ENCODE measurements around the gene ZNF175. TPM values are rescaled to one million over a fixed set of nuclear protein-coding genes. Genes with fewer than 3 reads are reported as not detected.
A peak's percentile ranks its signal among the peaks of the same experiment; 100 is the strongest.

Gene ZNF175
- total and polyA plus RNA-seq, 9 of the 15 experiments (the other 6 are each of a cell fraction or from before 2014, with no cell fraction given), result 3.7 to 37.9 (median 14.0) TPM

DNA sequence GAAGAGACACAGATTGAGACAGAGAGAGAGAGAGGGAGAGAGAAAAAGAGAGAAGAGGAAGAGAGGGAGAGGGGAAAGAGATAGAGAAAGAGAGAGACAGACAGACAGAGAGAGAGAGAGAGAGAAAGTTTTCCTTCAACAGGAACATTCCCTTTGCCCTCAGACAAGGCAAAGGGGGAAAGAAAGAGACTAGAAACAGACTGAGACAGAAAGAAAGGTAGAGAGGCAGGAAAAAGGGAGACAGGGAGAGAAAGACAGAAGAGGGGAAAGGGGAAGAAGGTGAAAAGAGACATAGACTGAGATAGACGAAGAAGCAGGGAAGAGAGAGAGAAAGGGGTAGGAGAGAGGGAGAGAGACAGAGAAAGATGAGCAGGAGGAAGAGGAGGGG is 18.5 kb upstream of the ZNF175 start (continued):
- TF ChIP-seq CBX3 (IDR thresholded peaks at IDR 0.05; ENCODE audit: borderline replicate concordance in 1 of 2, low read length in 2 of 2) (no peak), FOXJ2 (tag; IDR thresholded peaks at IDR 0.05) (no peak), ZNF780A (CRISPR knock-in tag; IDR thresholded peaks at IDR 0.05) (peak; percentile 72; the same call in 1 of the 2 replicates), SNIP1 (IDR thresholded peaks at IDR 0.05; ENCODE audit: low read depth) (0 out of 2 replicates have a peak, but pooled peaks have one; percentile 12), DPF2 (IDR thresholded peaks at IDR 0.05) (0 out of 2 replicates have a peak, but pooled peaks have one; percentile 42), SLC30A9 (CRISPR knock-in tag; IDR thresholded peaks at IDR 0.05) (no peak), POLR2H (tag; IDR thresholded peaks at IDR 0.05; ENCODE audit: low read depth) (peak; percentile 32; the same call in 1 of the 2 replicates), MCM7 (IDR thresholded peaks at IDR 0.05) (peak in 1 of 2 experiments; percentile 84; a peak in 1 of 4 replicates), HLTF (IDR thresholded peaks at IDR 0.05) (peak; percentile 90), PHB2 (IDR thresholded peaks at IDR 0.05; ENCODE audit: low read depth) (0 out of 2 replicates have a peak, but pooled peaks have one; percentile 31), HDAC2 (IDR thresholded peaks at IDR 0.05) (no peak), NFE2L1 (tag; IDR thresholded peaks at IDR 0.05; ENCODE audit: borderline replicate concordance, low read depth) (no peak), ZNF668 (CRISPR knock-in tag; IDR thresholded peaks at IDR 0.05) (no peak), ZFX (CRISPR knock-in tag; IDR thresholded peaks at IDR 0.05) (no peak), EHMT2 (IDR thresholded peaks at IDR 0.05) (peak; percentile 62)
- TF ChIP-seq, protein P1, sequence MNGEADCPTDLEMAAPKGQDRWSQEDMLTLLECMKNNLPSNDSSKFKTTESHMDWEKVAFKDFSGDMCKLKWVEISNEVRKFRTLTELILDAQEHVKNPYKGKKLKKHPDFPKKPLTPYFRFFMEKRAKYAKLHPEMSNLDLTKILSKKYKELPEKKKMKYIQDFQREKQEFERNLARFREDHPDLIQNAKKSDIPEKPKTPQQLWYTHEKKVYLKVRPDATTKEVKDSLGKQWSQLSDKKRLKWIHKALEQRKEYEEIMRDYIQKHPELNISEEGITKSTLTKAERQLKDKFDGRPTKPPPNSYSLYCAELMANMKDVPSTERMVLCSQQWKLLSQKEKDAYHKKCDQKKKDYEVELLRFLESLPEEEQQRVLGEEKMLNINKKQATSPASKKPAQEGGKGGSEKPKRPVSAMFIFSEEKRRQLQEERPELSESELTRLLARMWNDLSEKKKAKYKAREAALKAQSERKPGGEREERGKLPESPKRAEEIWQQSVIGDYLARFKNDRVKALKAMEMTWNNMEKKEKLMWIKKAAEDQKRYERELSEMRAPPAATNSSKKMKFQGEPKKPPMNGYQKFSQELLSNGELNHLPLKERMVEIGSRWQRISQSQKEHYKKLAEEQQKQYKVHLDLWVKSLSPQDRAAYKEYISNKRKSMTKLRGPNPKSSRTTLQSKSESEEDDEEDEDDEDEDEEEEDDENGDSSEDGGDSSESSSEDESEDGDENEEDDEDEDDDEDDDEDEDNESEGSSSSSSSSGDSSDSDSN (IDR thresholded peaks at IDR 0.05; ENCODE audit: borderline replicate concordance in 1 of 2, low read depth in 2 of 2, low read length in 2 of 2), result no peak
- TF ChIP-seq, protein P2, sequence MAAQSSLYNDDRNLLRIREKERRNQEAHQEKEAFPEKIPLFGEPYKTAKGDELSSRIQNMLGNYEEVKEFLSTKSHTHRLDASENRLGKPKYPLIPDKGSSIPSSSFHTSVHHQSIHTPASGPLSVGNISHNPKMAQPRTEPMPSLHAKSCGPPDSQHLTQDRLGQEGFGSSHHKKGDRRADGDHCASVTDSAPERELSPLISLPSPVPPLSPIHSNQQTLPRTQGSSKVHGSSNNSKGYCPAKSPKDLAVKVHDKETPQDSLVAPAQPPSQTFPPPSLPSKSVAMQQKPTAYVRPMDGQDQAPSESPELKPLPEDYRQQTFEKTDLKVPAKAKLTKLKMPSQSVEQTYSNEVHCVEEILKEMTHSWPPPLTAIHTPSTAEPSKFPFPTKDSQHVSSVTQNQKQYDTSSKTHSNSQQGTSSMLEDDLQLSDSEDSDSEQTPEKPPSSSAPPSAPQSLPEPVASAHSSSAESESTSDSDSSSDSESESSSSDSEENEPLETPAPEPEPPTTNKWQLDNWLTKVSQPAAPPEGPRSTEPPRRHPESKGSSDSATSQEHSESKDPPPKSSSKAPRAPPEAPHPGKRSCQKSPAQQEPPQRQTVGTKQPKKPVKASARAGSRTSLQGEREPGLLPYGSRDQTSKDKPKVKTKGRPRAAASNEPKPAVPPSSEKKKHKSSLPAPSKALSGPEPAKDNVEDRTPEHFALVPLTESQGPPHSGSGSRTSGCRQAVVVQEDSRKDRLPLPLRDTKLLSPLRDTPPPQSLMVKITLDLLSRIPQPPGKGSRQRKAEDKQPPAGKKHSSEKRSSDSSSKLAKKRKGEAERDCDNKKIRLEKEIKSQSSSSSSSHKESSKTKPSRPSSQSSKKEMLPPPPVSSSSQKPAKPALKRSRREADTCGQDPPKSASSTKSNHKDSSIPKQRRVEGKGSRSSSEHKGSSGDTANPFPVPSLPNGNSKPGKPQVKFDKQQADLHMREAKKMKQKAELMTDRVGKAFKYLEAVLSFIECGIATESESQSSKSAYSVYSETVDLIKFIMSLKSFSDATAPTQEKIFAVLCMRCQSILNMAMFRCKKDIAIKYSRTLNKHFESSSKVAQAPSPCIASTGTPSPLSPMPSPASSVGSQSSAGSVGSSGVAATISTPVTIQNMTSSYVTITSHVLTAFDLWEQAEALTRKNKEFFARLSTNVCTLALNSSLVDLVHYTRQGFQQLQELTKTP (IDR thresholded peaks at IDR 0.05; ENCODE audit: low read depth in 1 of 2, partially characterized antibody in 2 of 2), result peak in 1 of 2 experiments; percentile 76
- TF ChIP-seq, protein P3, sequence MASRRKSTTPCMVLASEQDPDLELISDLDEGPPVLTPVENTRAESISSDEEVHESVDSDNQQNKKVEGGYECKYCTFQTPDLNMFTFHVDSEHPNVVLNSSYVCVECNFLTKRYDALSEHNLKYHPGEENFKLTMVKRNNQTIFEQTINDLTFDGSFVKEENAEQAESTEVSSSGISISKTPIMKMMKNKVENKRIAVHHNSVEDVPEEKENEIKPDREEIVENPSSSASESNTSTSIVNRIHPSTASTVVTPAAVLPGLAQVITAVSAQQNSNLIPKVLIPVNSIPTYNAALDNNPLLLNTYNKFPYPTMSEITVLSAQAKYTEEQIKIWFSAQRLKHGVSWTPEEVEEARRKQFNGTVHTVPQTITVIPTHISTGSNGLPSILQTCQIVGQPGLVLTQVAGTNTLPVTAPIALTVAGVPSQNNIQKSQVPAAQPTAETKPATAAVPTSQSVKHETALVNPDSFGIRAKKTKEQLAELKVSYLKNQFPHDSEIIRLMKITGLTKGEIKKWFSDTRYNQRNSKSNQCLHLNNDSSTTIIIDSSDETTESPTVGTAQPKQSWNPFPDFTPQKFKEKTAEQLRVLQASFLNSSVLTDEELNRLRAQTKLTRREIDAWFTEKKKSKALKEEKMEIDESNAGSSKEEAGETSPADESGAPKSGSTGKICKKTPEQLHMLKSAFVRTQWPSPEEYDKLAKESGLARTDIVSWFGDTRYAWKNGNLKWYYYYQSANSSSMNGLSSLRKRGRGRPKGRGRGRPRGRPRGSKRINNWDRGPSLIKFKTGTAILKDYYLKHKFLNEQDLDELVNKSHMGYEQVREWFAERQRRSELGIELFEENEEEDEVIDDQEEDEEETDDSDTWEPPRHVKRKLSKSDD (conservative IDR thresholded peaks at IDR 0.05; ENCODE audit: low read length), result no peak
- TF ChIP-seq, protein P4, sequence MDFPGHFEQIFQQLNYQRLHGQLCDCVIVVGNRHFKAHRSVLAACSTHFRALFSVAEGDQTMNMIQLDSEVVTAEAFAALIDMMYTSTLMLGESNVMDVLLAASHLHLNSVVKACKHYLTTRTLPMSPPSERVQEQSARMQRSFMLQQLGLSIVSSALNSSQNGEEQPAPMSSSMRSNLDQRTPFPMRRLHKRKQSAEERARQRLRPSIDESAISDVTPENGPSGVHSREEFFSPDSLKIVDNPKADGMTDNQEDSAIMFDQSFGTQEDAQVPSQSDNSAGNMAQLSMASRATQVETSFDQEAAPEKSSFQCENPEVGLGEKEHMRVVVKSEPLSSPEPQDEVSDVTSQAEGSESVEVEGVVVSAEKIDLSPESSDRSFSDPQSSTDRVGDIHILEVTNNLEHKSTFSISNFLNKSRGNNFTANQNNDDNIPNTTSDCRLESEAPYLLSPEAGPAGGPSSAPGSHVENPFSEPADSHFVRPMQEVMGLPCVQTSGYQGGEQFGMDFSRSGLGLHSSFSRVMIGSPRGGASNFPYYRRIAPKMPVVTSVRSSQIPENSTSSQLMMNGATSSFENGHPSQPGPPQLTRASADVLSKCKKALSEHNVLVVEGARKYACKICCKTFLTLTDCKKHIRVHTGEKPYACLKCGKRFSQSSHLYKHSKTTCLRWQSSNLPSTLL (IDR thresholded peaks at IDR 0.05), result 0 out of 2 replicates have a peak, but pooled peaks have one; percentile 47

Measured in K562 (cell line).